A549 (cell line): ENCODE measurements around the gene HAND2.

ENCODE experiments used
- BCL3 ChIP-seq: fragments of >200 bp; sonication (Bioruptor Twin); formaldehyde crosslinking; IDR thresholded peaks from 3 replicates; pipeline ENCODE4 v1.6.1; 2016
- BHLHE40 ChIP-seq: IDR thresholded peaks from 2 replicates; pipeline ENCODE4 v1.6.1; 2012; ENCODE audit warnings: low read depth, low read length, inconsistent platforms
- CEBPB ChIP-seq, 2 experiments: fragments of >200 bp in 1 of 2; sonication (Bioruptor Twin) in 1 of 2; formaldehyde crosslinking in 1 of 2; IDR thresholded peaks; 2 replicates each; pipeline ENCODE4 v1.6.1; 2012 to 2016
- ESRRA ChIP-seq: fragments of 150-350 bp; IDR thresholded peaks from 2 replicates; pipeline ENCODE4 v1.6.1; 2014; ENCODE audit warnings: mild to moderate bottlenecking, low read length, borderline replicate concordance
- PBX3 ChIP-seq: IDR thresholded peaks from 2 replicates; pipeline ENCODE4 v1.6.1; 2012
- SMC3 ChIP-seq: fragments of >200 bp; sonication (Bioruptor Twin); formaldehyde crosslinking; IDR thresholded peaks from 3 replicates; pipeline ENCODE4 v1.6.1; 2018; ENCODE audit warnings: inconsistent platforms

- TF ChIP-seq BHLHE40 (no peak), SMC3 (no peak), ESRRA (no peak), CEBPB (IDR thresholded peaks at IDR 0.05) (no peak), BCL3 (no peak), PBX3 (no peak)
Measured at GRCh38 chr4:173564461-173564860, 34.4 kb upstream of the HAND2 start.
